GM18907 (cell line): Measurements from ENCODE around the gene KLC3.
"Not testable (repeated sequence)": the region's sequence is repeated elsewhere in the genome, so short reads cannot be mapped to it uniquely, and the experiment has no call there.

Experiments
- ATAC-seq: cut with Tn5 transposase; IDR thresholded peaks from one replicate; pipeline ENCODE4 v1.9.1; 2021; ENCODE audit warnings: mild to moderate bottlenecking, moderate library complexity; ENCODE audit not compliant: unreplicated experiment

KLC3 gene

GRCh38 chr19:45340232-45340898 lies at the start of gene KLC3:
KLC3 (plus strand) TSS chr19:45340750; CDS start chr19:45345542, 4,792 bp downstream.
- ATAC-seq = no peak

GRCh38 chr19:45291834-45292233 lies 48.7 kb upstream of the KLC3 start:
- no peak for ATAC-seq

GRCh38 chr19:45293682-45294081 lies 46.9 kb upstream of the KLC3 start:
- no peak for ATAC-seq

GRCh38 chr19:45294291-45295029 lies 46.1 kb upstream of the KLC3 start:
- no peak for ATAC-seq

GRCh38 chr19:45295873-45296272 lies 44.7 kb upstream of the KLC3 start:
- no peak for ATAC-seq

- no peak for ATAC-seq
Measured at GRCh38 chr19:45296355-45296754, 44.2 kb upstream of the KLC3 start.

- no peak for ATAC-seq
Measured at GRCh38 chr19:45297674-45298073, 42.9 kb upstream of the KLC3 start.

GRCh38 chr19:45298264-45298663 lies 42.3 kb upstream of the KLC3 start:
- ATAC-seq = no peak

GRCh38 chr19:45299719-45300118 lies 40.8 kb upstream of the KLC3 start:
- ATAC-seq = no peak

GRCh38 chr19:45302416-45302815 lies 38.1 kb upstream of the KLC3 start:
- ATAC-seq = no peak

- no peak for ATAC-seq
Measured at GRCh38 chr19:45303269-45304060, 37.1 kb upstream of the KLC3 start.

- no peak for ATAC-seq
Measured at GRCh38 chr19:45304141-45304926, 36.2 kb upstream of the KLC3 start.

GRCh38 chr19:45305007-45305406 lies 35.5 kb upstream of the KLC3 start:
- no peak for ATAC-seq

GRCh38 chr19:45305421-45305820 lies 35.1 kb upstream of the KLC3 start:
- no peak for ATAC-seq

- no peak for ATAC-seq
Measured at GRCh38 chr19:45306040-45306439, 34.5 kb upstream of the KLC3 start.

- ATAC-seq = no peak
Measured at GRCh38 chr19:45306518-45307027, 34.0 kb upstream of the KLC3 start.

- no peak for ATAC-seq
Measured at GRCh38 chr19:45307361-45307760, 33.2 kb upstream of the KLC3 start.

GRCh38 chr19:45309322-45309721 lies 31.2 kb upstream of the KLC3 start:
- ATAC-seq = not testable (repeated sequence)

GRCh38 chr19:45311621-45312020 lies 28.9 kb upstream of the KLC3 start:
- no peak for ATAC-seq

- ATAC-seq = not testable (repeated sequence)
Measured at GRCh38 chr19:45312285-45312684, 28.3 kb upstream of the KLC3 start.
